ENCODE results near the gene SHANK3. TPM values are rescaled to one million over a fixed set of nuclear protein-coding genes. Genes with fewer than 3 reads are reported as not detected.

The SHANK3 gene
- total and polyA plus RNA-seq, 12 donors = 14.3 to 59.8 (median 24.7) TPM

DNA sequence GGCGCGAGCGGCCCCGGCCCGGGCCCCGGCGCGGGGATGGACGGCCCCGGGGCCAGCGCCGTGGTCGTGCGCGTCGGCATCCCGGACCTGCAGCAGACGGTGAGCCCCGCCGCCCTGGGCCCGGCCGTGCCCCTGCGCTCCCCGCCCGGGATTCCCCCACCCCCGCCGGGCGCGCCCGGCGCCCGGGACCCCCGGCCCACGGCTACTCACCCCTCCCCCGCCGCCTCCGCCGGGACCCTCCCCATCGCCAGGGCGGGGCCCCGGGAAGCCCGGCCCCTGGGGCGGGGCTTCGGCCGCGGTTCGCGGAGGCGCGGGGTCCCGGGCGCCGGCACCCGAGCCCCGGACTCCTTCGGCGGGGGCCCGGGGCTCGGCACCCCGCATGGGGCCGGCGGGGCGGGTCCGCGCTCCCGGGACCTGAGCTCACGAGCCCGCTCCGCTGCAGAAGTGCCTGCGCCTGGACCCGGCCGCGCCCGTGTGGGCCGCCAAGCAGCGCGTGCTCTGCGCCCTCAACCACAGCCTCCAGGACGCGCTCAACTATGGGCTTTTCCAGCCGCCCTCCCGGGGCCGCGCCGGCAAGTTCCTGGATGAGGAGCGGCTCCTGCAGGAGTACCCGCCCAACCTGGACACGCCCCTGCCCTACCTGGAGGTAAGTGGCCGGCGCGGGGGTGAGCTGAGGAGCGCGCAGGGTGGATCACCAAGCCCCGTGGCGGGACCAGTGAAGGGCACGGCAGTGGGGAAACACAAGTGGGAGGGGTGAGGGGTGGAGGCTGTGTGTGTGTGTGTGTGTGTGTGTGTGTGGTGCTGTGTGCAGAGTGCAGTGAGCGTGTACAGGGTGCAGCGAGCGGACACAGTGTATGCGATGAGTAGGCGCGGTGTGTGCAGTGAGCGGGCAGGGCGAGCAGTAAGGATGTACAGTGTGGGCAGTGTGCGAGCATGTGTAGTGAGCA, 2.3 kb downstream of the SHANK3 start:
- TF ChIP-seq, protein P1, sequence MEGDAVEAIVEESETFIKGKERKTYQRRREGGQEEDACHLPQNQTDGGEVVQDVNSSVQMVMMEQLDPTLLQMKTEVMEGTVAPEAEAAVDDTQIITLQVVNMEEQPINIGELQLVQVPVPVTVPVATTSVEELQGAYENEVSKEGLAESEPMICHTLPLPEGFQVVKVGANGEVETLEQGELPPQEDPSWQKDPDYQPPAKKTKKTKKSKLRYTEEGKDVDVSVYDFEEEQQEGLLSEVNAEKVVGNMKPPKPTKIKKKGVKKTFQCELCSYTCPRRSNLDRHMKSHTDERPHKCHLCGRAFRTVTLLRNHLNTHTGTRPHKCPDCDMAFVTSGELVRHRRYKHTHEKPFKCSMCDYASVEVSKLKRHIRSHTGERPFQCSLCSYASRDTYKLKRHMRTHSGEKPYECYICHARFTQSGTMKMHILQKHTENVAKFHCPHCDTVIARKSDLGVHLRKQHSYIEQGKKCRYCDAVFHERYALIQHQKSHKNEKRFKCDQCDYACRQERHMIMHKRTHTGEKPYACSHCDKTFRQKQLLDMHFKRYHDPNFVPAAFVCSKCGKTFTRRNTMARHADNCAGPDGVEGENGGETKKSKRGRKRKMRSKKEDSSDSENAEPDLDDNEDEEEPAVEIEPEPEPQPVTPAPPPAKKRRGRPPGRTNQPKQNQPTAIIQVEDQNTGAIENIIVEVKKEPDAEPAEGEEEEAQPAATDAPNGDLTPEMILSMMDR (IDR thresholded peaks at IDR 0.05) = no peak
- DNase-seq = no peak
- Histone ChIP-seq H3K36me3 (peaks cover 0 to 38% (median 0%) of the 10 kb centered on the region in 9 donors), H3K4me1 (peaks cover 0 to 69% (median 29%) of the 10 kb centered on the region in 9 donors), H3K27ac (peak overlapping the region; percentile 40 to 83 (median 68)), H3K9me3 (no peaks in the 10 kb centered on the region), H3K4me3 (peak overlapping the region; percentile 37 to 67 (median 57)), H3K27me3 (peaks cover 6 to 57% (median 32%) of the 10 kb centered on the region in 7 donors)
- no peak for ATAC-seq
- 5 to 7% methylated on average over 69 to 105 of the region's 105 CpGs for WGBS, 2 donors
- intact Hi-C loops (cut with DNase I) = loop anchor here in 4 of 10 donors (5.0 kb wide), 1 partner anchor 48 kb away; the partner anchor contains the start of gene ARSA (in 4 of the 4)

DNA sequence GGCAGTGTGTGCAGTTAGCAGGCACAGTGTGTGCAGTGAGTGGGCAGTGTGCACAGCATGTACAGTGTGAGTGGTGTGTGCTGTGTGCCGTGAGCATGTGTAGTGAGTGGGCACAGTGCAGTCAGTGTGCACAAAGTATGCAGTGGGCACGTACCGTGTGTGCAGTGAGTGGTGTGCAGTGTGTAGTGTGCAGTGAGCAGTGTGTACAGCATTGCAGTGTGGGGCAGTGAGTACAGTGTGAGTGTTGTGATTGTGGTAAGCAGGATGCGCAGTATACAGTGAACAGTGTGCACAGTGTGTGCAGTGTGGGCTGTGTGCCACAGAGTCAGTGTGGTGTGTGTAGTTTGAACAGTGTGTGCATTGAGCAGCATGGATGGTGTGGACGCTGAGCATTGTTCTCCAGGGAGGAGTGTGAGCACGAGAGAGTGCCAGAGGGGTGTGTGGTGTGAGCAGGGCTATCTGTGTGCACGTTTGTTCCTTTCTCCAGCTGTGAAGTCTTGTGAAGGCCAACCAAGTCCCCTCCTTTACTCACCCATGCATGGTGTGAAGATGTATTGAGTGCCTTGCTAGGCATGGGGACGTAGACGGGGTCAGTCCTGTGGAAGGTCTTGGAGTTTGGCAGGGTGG, 3.0 kb downstream of the SHANK3 start:
- peak overlapping the region; percentile 37 to 67 (median 57) for H3K4me3 ChIP-seq
- H3K27ac ChIP-seq = peak overlapping the region in 9 of 10 donors; percentile 22 to 83 (median 47)
- TF ChIP-seq, protein P1 (IDR thresholded peaks at IDR 0.05) = no peak
- 54 to 61% methylated on average over 9 of the region's 9 CpGs for WGBS, 2 donors
- DNase-seq = no peak
- peaks cover 0 to 61% (median 27%) of the 10 kb centered on the region in 9 donors for H3K4me1 ChIP-seq
- no peaks in the 10 kb centered on the region for H3K9me3 ChIP-seq
- intact Hi-C loops (cut with DNase I) = loop anchor here in 2 of 10 donors (5.0 kb wide), 1 partner anchor 48 kb away; the partner anchor contains the start of gene ARSA (in 2 of the 2)
- no peak for ATAC-seq
- H3K36me3 ChIP-seq = peaks cover 0 to 38% (median 0%) of the 10 kb centered on the region in 9 donors
- peaks cover 6 to 51% (median 32%) of the 10 kb centered on the region in 7 donors for H3K27me3 ChIP-seq

DNA sequence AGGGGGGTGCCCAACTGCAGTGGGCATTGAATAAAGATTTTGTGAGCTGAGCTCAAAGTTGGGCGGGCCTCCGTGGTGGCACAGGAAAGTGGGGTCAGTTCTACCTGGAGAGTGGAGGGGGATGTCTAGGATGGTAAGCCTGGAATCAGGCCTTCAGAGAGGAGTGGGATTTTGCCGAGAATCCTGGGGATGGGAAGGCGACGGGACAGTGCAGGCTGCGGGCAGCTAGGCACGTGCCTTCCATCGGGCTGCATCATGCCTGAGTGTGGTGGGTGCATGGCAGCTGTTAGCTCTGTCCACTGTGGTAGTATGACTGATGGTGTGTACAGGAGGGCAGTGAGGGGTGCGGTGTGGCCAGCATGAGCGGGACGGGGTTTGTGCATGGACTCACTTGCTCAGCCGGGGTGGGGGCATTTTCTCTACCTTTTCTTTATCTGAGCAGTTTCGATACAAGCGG, 3.6 kb downstream of the SHANK3 start:
- intact Hi-C loops (cut with DNase I) = loop anchor here in 2 of 10 donors (5.0 kb wide), 1 partner anchor 49 kb away; the partner anchor contains the start of gene ARSA (in 2 of the 2)
- no peaks in the 10 kb centered on the region for H3K9me3 ChIP-seq
- no peak for DNase-seq
- peak overlapping the region in 9 of 10 donors; percentile 22 to 83 (median 52) for H3K27ac ChIP-seq
- WGBS, 2 donors = 69 to 72% methylated on average over 14 of the region's 14 CpGs
- peak overlapping the region; percentile 37 to 67 (median 57) for H3K4me3 ChIP-seq
- ATAC-seq = no peak
- TF ChIP-seq, protein P1 (IDR thresholded peaks at IDR 0.05) = no peak
- H3K27me3 ChIP-seq = peaks cover 6 to 45% (median 32%) of the 10 kb centered on the region in 7 donors
- H3K36me3 ChIP-seq = peaks cover 0 to 42% (median 0%) of the 10 kb centered on the region in 9 donors
- peaks cover 0 to 55% (median 25%) of the 10 kb centered on the region in 9 donors for H3K4me1 ChIP-seq

Measured in heart right ventricle (tissue), 16 donors.